HepG2 (cell line): Measurements from ENCODE around the gene NDE1. TPM values are rescaled to one million over a fixed set of nuclear protein-coding genes. Genes with fewer than 3 reads are reported as not detected.

Experiments used
- KAT8 ChIP-seq: IDR thresholded peaks from 2 replicates; pipeline ENCODE4 v1.6.1; 2016; ENCODE audit warnings: missing genetic modification reagents, missing compliant biosample characterization
- MAFK ChIP-seq, 2 experiments: IDR thresholded peaks in 1 of 2; conservative IDR thresholded peaks in 1 of 2; 2 replicates each; pipeline ENCODE4 v1.6.1; 2011; ENCODE audit warnings: improper control_type of control experiment in 2 of 2, low read length in 2 of 2
- MBD4 ChIP-seq: IDR thresholded peaks from 2 replicates; pipeline ENCODE4 v1.6.1; 2012; ENCODE audit warnings: low read length, inconsistent platforms, borderline replicate concordance
- SMAD1 ChIP-seq: sonication (generic); formaldehyde crosslinking; IDR thresholded peaks from 2 replicates; pipeline ENCODE4 v1.4.0; 2020; ENCODE audit warnings: missing genetic modification reagents, low read depth, mild to moderate bottlenecking, borderline replicate concordance
- SRSF4 ChIP-seq: fragments of 200-400 bp; formaldehyde crosslinking; IDR thresholded peaks from one replicate; pipeline ENCODE4 v1.6.1; 2018; ENCODE audit warnings: mild to moderate bottlenecking, low read depth, low read length, moderate library complexity; ENCODE audit not compliant: poor library complexity, severe bottlenecking
- TOPORS ChIP-seq: sonication (generic); formaldehyde crosslinking; IDR thresholded peaks from 2 replicates; pipeline ENCODE4 v1.8.0; 2023; ENCODE audit warnings: mild to moderate bottlenecking, missing genetic modification reagents
- ZNF569 ChIP-seq: sonication (generic); formaldehyde crosslinking; IDR thresholded peaks from 2 replicates; pipeline ENCODE4 v1.5.0; 2020; ENCODE audit warnings: mild to moderate bottlenecking, missing genetic modification reagents, moderate library complexity, borderline replicate concordance
- ZNF790 ChIP-seq: sonication (generic); formaldehyde crosslinking; IDR thresholded peaks from 2 replicates; pipeline ENCODE4 v1.8.0; 2022; ENCODE audit warnings: missing genetic modification reagents, mild to moderate bottlenecking, borderline replicate concordance
- ZNF891 ChIP-seq: sonication (generic); formaldehyde crosslinking; IDR thresholded peaks from 2 replicates; pipeline ENCODE4 v1.5.0; 2020; ENCODE audit warnings: mild to moderate bottlenecking, missing genetic modification reagents
- ZSCAN12 ChIP-seq: sonication (generic); formaldehyde crosslinking; IDR thresholded peaks from 2 replicates; pipeline ENCODE4 v1.9.0; 2021; ENCODE audit warnings: mild to moderate bottlenecking, missing genetic modification reagents
- polyA plus RNA-seq, 8 experiments: library from polyadenylated mRNA; depleted of rRNA in 3 of 8; stranded (reverse) in 7 of 8; unstranded in 1 of 8; fragments of >200 nt; fragmentation: Illumina TruSeq in 4 of 8; extraction: Trizol in 4 of 8; gene quantifications; 2 replicates each; pipeline versions ENCODE4 v1.2.1 to v1.2.3, GENCODE V29; 2011 to 2016; ENCODE audit warnings: low read depth in 4 of 8, missing spikeins in 1 of 8, mixed read lengths in 1 of 8; ENCODE audit not compliant: insufficient read depth in 1 of 8
- total RNA-seq, 5 experiments: library from RNA; depleted of rRNA; stranded (reverse); fragments of >200 nt; fragmentation: Illumina TruSeq; extraction: Trizol; gene quantifications; 2 replicates each; pipeline ENCODE4 v1.2.3, GENCODE V29; 2016; ENCODE audit warnings: low read depth in 1 of 5
- TF ChIP-seq, protein P1 (sequence below): IDR thresholded peaks from 2 replicates; pipeline ENCODE4 v1.6.1; 2016; ENCODE audit warnings: missing compliant biosample characterization, missing genetic modification reagents, borderline replicate concordance
- TF ChIP-seq, protein P2 (sequence below), 2 experiments: sonication (generic) in 1 of 2; formaldehyde crosslinking in 1 of 2; IDR thresholded peaks; 2 replicates each; pipeline versions ENCODE4 v1.6.1 to v1.9.0; 2014 to 2022; ENCODE audit warnings: antibody characterized with exemption in 1 of 2, borderline replicate concordance in 1 of 2, inconsistent platforms in 1 of 2, low read depth in 1 of 2, missing genetic modification reagents in 1 of 2
- TF ChIP-seq, protein P3 (sequence below): sonication (generic); formaldehyde crosslinking; IDR thresholded peaks from 2 replicates; pipeline ENCODE4 v1.4.0; 2020; ENCODE audit warnings: missing genetic modification reagents, mild to moderate bottlenecking, borderline replicate concordance
- TF ChIP-seq, protein P4 (sequence below): sonication (generic); formaldehyde crosslinking; IDR thresholded peaks from 2 replicates; pipeline ENCODE4 v1.9.0; 2022; ENCODE audit warnings: missing genetic modification reagents, mild to moderate bottlenecking, borderline replicate concordance

Gene NDE1
- total and polyA plus RNA-seq, 2 of the 13 experiments (the other 11 are each of a cell fraction or from before 2014, with no cell fraction given), result 40.9 to 72.5 TPM

DNA sequence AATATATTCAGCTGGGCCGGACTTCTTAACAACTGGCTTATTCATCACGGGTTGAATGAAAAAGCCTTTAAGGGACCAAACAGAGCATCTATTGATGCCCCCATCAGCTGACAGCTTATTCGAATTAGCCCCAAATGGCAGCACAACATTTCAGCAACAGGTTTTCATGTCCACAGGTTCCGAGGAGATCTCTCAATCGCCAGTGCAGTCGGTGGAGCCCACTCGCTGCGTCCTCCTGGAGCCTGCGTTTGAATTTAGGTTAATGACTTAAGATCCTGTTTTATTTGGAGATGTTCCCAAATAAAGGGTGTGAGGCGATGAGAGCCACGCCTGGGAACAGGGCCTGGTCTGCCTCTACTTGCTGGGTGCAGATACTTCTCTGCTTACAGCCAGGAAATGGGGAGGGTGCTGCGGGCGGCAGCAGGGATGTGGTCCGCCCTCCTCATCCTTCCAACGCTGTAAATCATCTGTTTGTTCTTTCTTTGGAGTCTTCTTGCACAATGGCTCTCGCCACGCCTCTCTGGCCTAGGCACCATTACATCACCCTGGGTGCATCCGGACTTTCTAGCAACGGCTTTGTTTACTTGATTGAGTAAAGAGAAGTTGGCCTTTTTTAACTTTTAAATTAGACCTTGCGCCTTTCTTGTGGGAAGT, 22.6 kb downstream of the NDE1 start (continued):
- TF ChIP-seq, protein P1, sequence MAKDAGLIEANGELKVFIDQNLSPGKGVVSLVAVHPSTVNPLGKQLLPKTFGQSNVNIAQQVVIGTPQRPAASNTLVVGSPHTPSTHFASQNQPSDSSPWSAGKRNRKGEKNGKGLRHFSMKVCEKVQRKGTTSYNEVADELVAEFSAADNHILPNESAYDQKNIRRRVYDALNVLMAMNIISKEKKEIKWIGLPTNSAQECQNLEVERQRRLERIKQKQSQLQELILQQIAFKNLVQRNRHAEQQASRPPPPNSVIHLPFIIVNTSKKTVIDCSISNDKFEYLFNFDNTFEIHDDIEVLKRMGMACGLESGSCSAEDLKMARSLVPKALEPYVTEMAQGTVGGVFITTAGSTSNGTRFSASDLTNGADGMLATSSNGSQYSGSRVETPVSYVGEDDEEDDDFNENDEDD (CRISPR knock-in tag), result 0 out of 2 replicates have a peak, but pooled peaks have one; percentile 51
- TF ChIP-seq SRSF4 (no peak), TOPORS (CRISPR knock-in tag) (peak; percentile 86; the same call in 1 of the 2 replicates), SMAD1 (peak; percentile 35; the same call in 1 of the 2 replicates), ZNF569 (CRISPR knock-in tag) (no peak), MBD4 (peak; percentile 80; the same call in 1 of the 2 replicates), ZNF790 (CRISPR knock-in tag) (peak; percentile 96; the same call in 1 of the 2 replicates), MAFK (conservative IDR thresholded peaks at IDR 0.05 in 1 of 2, IDR thresholded peaks at IDR 0.05 in 1 of 2; ENCODE audit: low read length in 2 of 2) (no peak), ZNF891 (CRISPR knock-in tag) (peak; percentile 94), ZSCAN12 (CRISPR knock-in tag) (peak; percentile 83; the same call in 1 of the 2 replicates), KAT8 (CRISPR knock-in tag) (peak; percentile 97)
- TF ChIP-seq, protein P2, sequence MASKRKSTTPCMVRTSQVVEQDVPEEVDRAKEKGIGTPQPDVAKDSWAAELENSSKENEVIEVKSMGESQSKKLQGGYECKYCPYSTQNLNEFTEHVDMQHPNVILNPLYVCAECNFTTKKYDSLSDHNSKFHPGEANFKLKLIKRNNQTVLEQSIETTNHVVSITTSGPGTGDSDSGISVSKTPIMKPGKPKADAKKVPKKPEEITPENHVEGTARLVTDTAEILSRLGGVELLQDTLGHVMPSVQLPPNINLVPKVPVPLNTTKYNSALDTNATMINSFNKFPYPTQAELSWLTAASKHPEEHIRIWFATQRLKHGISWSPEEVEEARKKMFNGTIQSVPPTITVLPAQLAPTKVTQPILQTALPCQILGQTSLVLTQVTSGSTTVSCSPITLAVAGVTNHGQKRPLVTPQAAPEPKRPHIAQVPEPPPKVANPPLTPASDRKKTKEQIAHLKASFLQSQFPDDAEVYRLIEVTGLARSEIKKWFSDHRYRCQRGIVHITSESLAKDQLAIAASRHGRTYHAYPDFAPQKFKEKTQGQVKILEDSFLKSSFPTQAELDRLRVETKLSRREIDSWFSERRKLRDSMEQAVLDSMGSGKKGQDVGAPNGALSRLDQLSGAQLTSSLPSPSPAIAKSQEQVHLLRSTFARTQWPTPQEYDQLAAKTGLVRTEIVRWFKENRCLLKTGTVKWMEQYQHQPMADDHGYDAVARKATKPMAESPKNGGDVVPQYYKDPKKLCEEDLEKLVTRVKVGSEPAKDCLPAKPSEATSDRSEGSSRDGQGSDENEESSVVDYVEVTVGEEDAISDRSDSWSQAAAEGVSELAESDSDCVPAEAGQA (IDR thresholded peaks at IDR 0.05; ENCODE audit: low read depth), result peak; percentile 81
- TF ChIP-seq, protein P2 (CRISPR knock-in tag; IDR thresholded peaks at IDR 0.05; ENCODE audit: borderline replicate concordance), result no peak; the same call in 1 of the 2 replicates
- TF ChIP-seq, protein P3, sequence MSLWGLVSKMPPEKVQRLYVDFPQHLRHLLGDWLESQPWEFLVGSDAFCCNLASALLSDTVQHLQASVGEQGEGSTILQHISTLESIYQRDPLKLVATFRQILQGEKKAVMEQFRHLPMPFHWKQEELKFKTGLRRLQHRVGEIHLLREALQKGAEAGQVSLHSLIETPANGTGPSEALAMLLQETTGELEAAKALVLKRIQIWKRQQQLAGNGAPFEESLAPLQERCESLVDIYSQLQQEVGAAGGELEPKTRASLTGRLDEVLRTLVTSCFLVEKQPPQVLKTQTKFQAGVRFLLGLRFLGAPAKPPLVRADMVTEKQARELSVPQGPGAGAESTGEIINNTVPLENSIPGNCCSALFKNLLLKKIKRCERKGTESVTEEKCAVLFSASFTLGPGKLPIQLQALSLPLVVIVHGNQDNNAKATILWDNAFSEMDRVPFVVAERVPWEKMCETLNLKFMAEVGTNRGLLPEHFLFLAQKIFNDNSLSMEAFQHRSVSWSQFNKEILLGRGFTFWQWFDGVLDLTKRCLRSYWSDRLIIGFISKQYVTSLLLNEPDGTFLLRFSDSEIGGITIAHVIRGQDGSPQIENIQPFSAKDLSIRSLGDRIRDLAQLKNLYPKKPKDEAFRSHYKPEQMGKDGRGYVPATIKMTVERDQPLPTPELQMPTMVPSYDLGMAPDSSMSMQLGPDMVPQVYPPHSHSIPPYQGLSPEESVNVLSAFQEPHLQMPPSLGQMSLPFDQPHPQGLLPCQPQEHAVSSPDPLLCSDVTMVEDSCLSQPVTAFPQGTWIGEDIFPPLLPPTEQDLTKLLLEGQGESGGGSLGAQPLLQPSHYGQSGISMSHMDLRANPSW (CRISPR knock-in tag), result peak; percentile 98
- TF ChIP-seq, protein P4, sequence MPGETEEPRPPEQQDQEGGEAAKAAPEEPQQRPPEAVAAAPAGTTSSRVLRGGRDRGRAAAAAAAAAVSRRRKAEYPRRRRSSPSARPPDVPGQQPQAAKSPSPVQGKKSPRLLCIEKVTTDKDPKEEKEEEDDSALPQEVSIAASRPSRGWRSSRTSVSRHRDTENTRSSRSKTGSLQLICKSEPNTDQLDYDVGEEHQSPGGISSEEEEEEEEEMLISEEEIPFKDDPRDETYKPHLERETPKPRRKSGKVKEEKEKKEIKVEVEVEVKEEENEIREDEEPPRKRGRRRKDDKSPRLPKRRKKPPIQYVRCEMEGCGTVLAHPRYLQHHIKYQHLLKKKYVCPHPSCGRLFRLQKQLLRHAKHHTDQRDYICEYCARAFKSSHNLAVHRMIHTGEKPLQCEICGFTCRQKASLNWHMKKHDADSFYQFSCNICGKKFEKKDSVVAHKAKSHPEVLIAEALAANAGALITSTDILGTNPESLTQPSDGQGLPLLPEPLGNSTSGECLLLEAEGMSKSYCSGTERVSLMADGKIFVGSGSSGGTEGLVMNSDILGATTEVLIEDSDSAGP (CRISPR knock-in tag), result peak; percentile 67
